ENCODE data around the gene FBXO17.
A peak's percentile ranks its signal among the peaks of the same experiment; 100 is the strongest.
"Not testable (repeated sequence)": the region's sequence is repeated elsewhere in the genome, so short reads cannot be mapped to it uniquely, and the experiment has no call there.

FBXO17 gene

DNA sequence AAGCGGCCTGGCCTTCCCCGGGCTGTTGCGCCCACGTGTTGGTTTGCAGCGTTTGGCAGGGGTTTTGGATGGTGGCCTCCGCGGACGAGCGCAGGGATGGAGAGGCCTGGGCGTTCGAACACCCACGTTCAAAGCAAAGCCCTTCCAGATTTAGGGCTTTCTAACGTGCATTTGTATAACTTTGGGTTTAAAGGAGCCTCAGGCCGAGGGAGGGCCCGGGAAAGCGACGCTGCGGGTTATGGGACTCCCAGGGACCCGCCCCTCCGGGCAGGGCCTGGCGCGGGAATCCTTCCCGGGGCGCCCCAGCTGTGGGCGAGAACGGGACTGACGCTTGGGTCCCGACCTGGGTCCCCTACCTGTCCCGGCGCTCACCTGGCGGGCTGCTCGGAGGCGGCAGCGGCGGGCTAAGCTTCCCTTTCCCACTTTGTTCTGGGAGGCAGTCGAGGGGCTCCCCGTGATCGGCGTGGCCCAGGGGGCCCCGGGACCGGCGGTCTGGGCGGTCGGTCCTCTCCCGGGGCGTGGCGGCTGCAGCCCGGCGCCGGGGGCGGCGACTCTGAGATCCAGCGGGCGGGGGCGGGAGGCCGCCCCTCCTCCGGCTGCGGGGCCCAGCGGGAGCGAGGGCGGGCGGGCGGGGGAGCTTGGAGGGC, at the start of gene FBXO17:
TSS of gene FBXO17 (minus strand) at position 529 of the 647 bp plus-strand sequence. CDS start 25,423 bp downstream, outside the sequence.
- DNase-seq (ENCODE audit: low read depth): no peak

DNA sequence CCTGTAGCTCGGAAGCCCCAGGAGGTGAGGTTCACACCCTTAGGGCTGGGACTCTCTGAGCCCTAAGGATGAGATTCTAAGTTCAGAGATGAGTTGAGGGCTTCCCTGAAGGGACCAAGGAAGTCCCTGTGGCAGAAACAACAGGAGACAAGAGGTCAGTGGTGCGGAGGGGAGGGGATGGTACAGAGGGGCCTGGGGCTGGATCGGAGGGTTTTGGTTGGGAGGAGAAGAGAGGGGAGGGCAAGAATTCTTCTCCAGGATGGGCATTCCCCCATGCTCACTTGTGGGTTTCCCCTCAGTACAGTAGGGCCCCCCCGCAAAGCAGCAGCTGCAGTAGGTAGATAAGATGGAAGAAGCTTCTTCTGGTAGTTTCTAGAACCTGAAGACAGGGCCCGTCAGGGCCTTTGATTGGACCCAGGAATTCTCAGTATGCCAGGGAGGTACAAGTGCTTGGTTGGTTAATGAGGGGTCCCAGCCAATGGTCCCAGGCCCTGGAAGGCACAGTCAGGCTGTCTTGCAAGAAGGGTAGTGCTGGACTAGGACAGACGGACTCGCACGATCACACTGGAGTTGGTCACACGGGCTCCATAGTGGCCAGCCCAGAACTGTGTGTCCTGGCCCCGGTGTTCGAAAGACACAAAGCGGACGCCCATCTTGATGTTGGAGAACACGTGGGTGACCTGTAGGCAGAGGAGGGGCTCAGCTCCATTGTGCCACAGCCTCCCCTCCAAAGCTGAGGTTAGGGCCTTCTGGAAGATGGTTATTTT, 49.5 kb upstream of the FBXO17 start:
- DNase-seq (ENCODE audit: low read depth): no peak

GRCh38 chr19:39021063-39021462, 45.5 kb upstream of the FBXO17 start:
- DNase-seq (ENCODE audit: low read depth): no peak

- no peak for DNase-seq (ENCODE audit: low read depth)
These were observed 42.1 kb upstream of the FBXO17 start for GRCh38 chr19:39017646-39018045.

- DNase-seq (ENCODE audit: low read depth): no peak
These were observed 41.5 kb upstream of the FBXO17 start for GRCh38 chr19:39017026-39017425.

DNA sequence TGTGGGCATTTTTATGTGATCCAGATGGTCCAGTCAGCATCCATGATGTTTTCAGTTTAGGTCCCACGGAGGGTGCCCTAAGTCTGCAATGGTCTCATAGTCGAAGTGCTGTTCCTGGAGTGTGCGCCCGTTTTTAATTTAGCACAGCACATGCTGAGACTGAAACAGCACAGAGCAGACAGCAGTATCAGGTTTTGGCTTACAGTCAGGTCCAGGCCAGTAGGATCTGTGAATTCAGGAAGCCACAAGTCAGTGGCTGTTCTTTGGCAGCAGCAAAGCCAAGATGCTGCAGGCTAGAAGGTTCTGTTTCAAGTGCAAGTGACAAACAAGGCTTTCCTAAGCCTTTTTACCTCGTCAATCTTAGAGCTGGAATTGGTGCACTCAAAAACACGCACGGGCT, 38.5 kb upstream of the FBXO17 start:
- no peak for DNase-seq (ENCODE audit: low read depth)

DNA sequence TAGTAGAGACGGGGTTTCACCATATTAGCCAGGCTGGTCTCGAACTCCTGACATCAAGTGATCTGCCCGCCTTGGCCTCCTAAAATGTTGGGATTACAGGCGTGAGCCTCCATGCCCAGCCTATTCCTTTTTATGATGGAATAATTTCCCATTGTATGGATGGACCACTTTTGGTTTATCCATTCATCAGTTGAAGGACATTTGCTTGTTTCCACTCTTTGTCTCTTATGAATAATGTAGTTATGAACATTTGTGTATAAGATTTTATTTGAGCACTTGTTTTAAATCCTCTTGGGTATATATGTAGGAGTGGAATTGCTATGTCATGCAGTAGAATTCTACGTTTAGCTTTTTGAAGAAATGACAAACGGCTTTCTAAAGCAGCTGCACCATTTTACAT, 33.5 kb upstream of the FBXO17 start:
- DNase-seq (ENCODE audit: low read depth): no peak

GRCh38 chr19:39008137-39008536, 32.6 kb upstream of the FBXO17 start:
- DNase-seq (ENCODE audit: low read depth): no peak

GRCh38 chr19:39007096-39007495, 31.6 kb upstream of the FBXO17 start:
- DNase-seq (ENCODE audit: low read depth): no peak

GRCh38 chr19:39004403-39004802, 28.9 kb upstream of the FBXO17 start:
- no peak for DNase-seq (ENCODE audit: low read depth)

- DNase-seq (ENCODE audit: low read depth): no peak
These were observed 28.3 kb upstream of the FBXO17 start for GRCh38 chr19:39003796-39004195.

DNA sequence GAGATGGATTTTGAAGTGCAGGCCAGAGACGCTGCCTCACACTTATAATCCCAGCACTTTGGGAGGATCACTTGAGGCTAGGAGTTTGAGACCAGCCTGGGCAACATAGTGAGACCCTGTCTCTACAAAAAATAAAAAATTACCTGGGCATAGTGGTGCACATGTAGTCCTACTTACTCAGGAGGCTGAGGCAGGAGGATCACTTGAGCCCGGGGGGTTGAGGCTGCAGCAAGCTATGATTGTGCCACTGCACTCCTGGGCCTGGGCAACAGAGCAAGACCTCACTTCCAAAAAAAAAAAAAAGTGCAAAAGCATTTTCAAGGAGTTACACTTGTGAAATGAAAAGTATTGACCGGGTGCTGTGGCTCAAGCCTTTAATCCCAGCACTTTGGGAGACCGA, 27.6 kb upstream of the FBXO17 start:
- no peak for DNase-seq (ENCODE audit: low read depth)

GRCh38 chr19:39001041-39001440, 25.5 kb upstream of the FBXO17 start:
- no peak for DNase-seq (ENCODE audit: low read depth)

DNA sequence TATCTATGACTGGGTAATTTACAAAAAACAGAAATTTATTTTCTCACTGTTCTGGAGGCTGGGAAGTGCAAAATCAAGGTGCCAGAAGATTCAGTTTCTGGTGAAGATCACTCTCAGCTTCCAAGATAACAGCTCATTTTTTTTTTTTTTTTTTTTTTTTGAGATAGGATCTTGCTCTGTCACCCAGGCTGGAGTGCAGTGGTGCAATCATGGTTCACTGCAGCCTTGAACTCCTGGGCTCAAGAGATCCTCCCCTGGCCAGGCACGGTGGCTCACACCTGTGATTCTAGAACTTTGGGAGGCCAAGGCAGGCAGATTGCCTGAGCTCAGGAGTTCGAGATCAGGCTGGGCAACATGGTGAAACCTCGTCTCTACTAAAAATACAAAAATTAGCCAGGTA, 22.0 kb upstream of the FBXO17 start:
- not testable (repeated sequence) for DNase-seq (ENCODE audit: low read depth)

- peak; percentile 34 for DNase-seq (ENCODE audit: low read depth)
These were observed 17.7 kb upstream of the FBXO17 start for GRCh38 chr19:38993271-38993670.

DNA sequence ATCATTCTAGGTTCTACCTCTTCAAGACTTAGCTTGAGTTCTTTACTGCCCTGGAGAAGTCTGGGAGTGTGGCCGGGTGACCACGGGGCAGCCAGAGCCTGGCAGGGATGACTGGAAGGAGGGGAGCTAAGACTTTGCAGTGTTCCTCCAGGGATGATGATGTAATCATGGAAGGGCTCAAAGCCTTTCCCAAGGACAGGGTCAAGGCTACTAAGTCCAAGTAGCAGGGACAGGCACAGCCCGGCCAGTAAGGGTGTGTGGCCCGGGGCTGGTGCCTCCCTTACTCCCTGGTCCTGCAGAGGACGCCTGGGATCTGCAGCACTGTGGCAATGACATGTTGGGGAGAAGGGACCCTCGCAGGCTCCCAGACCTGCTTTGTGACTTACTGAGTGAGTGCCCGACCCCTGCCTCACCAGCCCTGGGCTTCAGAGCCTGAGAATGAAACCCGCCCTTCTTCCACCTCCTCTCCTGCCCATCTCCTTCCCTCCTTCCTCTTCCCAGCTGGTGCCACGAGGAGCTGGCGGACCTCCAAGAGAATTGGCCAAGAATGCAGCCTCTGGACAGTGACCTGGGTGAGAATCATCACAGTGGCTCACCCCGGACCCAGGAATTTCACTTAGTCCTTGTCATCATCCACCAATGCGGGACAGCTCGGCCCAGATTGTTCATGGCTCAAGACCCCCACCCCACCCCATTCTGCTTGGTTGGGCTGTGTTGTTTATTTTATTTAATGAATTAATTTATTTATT, 15.6 kb upstream of the FBXO17 start:
- no peak for DNase-seq (ENCODE audit: low read depth)

GRCh38 chr19:38989614-38990013, 14.1 kb upstream of the FBXO17 start:
- not testable (repeated sequence) for DNase-seq (ENCODE audit: low read depth)

- no peak for DNase-seq (ENCODE audit: low read depth)
These were observed 13.6 kb upstream of the FBXO17 start for GRCh38 chr19:38989066-38989605.

- not testable (repeated sequence) for DNase-seq (ENCODE audit: low read depth)
These were observed 13.1 kb upstream of the FBXO17 start for GRCh38 chr19:38988627-38989026.

DNA sequence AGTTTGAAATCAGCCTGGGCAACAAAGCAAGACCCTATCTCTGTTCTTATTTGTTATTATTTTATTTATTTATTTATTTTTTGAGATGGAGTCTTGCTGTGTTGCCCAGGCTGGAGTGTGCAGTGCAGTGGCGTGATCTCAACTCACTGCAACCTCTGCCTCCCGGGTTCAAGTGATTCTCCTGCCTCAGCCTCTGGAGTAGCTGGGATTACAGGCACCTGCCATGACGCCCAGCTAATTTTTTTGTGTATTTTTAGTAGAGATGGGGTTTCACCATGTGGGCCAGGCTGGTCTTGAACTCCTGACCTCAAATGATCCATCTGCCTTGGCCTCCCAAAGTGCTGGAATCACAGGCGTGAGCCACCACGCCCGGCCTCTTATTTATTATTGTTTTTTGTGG, 12.2 kb upstream of the FBXO17 start:
- not testable (repeated sequence) for DNase-seq (ENCODE audit: low read depth)

- no peak for DNase-seq (ENCODE audit: low read depth)
These were observed 9.7 kb upstream of the FBXO17 start for GRCh38 chr19:38985262-38985661.

- DNase-seq (ENCODE audit: low read depth): no peak
These were observed 5.2 kb upstream of the FBXO17 start for GRCh38 chr19:38980583-38981374.

All from non-pigmented ciliary epithelial cell (primary cell).